ENCODE measurements around the gene CARD10.
"Not testable (repeated sequence)": the region's sequence is repeated elsewhere in the genome, so short reads cannot be mapped to it uniquely, and the experiment has no call there.

The CARD10 gene

DNA sequence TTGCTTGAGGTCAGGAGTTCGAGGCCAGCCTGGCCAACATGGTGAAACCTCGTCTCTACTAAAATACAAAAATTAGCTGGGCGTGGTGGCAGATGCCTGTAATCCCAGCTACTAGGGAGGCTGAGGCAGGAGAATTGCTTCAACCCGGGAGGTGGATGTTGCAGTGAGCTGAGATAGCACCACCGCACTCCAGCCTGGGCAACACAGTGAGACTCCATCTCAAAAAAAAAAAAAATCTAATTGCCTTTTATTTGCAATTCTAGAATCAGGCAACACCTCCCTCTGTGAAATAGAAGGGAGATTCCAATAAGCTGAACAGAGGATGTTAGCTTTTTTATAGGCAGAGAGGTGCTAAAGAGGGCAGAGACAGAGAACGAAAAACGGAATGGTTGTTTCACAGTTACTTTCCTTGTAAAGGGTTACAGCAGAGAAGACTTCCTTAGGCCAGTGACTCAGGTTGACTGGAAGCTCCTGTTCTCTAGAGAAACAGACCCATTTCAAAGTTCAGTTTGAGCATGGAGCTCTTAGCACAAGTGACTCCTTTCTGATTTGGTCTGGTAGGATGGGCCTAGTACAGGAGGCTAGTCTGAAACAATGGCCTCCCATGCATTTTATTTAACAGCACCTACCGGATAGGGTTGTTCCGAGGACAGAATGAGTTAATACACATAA lies 8.0 kb upstream of the CARD10 start:
- DNase-seq (ENCODE audit: low read depth) = not testable (repeated sequence)

GRCh38 chr22:37526376-37526775 lies 7.2 kb upstream of the CARD10 start:
- no peak for DNase-seq (ENCODE audit: low read depth)

DNA sequence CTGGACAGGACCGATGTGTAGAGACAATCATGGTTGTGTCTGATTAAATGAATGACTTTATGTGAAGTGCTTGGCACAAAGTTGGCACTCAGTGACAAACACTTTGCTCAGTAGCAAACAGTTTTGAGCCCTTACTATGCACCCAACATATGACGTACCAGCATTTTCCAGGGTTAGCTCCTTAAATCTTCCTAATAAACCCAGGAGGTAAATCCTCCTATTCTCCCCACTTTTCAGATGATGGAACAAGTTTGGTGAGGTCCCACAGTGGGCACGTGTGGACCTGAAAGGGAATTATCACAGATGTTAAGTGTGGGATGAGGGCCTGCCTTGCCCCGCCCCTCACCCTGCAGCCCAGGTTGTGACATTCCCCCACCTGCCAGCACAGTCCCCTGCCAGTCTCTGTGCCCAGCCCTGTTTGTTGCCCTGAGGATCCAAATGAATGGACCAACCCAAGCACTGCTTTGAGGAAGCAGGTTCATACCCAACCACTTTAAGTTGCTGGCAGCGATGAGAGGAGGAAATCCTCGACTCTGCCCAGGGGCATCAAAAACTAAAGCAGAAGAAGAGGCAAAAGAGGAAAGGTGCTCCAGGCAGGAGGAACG lies 6.6 kb upstream of the CARD10 start:
- no peak for DNase-seq (ENCODE audit: low read depth)

- DNase-seq (ENCODE audit: low read depth) = no peak
These were observed 6.0 kb upstream of the CARD10 start for GRCh38 chr22:37525073-37525745.

DNA sequence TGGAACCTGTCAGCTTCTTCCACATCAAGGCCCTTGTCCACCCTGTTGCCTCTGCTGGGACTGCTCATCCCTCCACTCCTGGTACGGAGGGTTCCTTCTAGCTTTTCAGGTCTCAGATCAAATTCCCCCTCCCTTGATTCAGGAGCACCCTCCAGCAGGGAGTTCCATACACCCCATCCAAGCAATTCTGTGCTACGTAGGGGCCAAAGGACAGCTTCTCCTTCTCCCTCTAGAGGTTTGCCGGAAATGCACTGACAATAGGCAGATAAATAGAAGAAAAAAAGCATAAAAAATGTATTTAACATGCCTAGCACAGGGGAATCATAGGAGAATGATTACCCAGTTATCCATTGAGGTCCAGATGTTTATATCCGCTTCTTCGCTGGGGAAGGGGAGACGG lies 3.3 kb upstream of the CARD10 start:
- DNase-seq (ENCODE audit: low read depth) = no peak

- no peak for DNase-seq (ENCODE audit: low read depth)
These were observed 2.1 kb upstream of the CARD10 start for GRCh38 chr22:37521236-37521739.

- no peak for DNase-seq (ENCODE audit: low read depth)
These were observed 1.6 kb upstream of the CARD10 start for GRCh38 chr22:37520776-37521191.

DNA sequence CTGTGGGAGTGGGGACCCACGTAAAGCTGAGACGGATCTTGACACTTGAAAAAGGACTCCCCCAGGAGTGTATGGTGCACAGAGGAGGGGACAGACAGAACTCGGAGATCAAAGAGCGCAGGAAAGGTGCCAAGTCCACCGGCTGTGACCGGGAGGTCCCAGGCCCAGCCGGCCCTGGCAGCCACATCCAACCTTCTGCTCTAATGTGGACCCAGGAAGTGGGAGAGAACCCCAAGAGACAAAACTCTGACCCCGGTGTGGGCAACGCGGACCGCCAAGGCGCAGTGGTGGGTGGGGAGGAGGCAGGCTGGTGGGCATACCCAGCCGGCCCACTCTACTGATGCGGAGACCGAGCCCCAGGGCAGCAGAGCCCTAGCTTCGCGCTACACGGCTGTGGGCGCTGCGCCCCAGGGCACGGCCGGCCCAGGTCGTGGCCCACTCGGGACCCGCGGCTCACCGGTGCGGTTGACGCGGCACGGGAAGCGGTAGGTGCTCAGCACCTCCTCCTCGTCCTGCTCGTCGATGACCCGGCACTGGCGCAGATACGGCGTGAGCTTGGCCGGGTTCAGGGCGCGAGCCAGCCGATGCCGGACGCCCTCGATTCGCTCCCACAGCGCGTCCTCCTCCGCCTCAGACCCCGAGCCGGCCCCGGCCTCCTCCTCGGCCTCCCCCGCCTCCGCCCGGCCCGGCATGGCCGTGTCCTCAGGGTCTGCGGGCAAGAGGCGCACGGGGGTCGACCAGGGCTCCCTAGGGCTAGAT lies 527 bp downstream of the CARD10 start:
- no peak for DNase-seq (ENCODE audit: low read depth)

GRCh38 chr22:37517826-37518450 lies 1.3 kb downstream of the CARD10 start:
- DNase-seq (ENCODE audit: low read depth) = no peak

GRCh38 chr22:37516456-37516855 lies 2.8 kb downstream of the CARD10 start:
- no peak for DNase-seq (ENCODE audit: low read depth)

GRCh38 chr22:37515901-37516300 lies 3.3 kb downstream of the CARD10 start:
- no peak for DNase-seq (ENCODE audit: low read depth)

DNA sequence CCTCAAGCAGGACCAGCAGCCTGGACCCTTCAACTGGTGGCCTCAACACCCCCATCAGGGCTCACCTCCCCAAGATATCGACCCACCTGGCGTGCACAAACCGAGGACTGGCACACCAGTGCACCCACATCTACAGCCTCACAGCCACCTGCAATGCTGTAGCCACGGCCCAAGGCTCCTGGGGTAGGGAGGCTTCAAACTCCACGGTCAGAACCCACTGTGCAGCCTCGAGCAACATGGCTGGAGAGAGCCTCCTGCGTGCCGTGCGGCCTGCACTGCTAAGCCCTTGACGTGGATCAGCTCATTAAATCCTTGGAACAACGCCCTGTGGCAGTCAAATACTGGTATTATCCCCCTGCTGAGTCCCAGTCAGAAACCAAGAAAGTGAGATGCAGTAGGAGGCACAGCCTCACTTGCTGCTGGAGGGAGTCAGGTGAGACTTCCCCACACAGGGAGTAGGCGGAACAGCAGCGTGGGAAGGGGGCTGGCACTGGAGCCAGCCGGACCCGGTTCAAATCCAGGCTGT lies 4.6 kb downstream of the CARD10 start:
- no peak for DNase-seq (ENCODE audit: low read depth)

GRCh38 chr22:37511395-37512104 lies 7.7 kb downstream of the CARD10 start:
- DNase-seq (ENCODE audit: low read depth) = no peak

DNA sequence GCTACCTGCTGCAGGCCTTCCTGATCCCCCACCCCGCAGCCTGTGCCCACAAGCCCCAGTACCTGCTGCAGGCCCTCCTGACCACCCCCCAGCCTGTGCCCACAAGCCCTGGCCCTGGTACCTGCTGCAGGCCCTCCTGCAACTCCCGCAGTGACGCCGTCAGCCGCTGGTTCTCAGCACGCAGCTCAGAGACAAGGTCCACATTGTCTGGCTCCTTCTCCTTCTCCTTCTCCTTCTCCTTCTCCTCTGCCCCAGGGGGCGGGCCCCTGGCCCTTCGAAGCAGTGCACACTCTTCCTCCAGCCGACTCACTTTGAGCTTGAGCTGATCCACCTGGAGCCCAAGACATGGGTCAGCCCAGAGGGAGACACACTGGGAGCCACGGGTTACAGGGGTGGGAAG lies 9.1 kb downstream of the CARD10 start:
- no peak for DNase-seq (ENCODE audit: low read depth)

DNA sequence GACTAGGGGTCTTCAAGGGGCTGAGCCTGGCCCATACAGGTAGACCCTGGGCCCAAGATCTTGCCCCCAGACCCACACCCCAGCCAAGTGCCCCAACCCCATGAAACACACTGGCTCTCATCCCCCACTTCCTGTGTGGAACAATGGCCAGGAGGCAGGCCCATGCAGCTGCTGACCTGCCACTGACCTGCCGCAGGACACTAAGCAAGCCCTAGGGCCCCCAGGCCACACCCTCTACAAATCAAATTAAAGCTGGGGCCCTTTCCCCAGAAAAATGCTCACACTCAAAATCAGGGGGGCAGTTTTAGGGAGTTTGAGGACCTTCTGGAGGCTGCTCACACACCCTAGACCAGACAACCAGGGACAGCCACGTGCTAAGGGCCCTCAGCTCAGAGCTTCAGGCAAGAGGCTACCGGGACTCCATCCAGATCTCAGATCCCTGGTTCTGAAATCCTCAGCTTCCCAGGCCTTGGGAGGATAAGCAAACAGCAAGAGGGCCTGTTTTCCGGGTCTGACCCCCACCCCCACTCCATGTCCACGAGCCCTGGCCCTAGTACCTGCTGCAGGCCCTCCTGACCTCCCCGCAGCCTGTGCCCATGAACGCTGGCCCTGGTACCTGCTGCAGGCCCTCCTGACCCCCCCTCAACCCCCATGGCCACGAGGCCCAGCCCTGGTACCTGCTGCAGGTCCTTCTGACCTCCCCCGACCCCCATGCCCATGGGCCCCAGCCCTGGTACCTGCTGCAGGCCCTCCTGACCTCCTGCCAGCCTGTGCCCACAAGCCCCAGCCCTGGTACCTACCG lies 10.0 kb downstream of the CARD10 start:
- DNase-seq (ENCODE audit: low read depth) = no peak

DNA sequence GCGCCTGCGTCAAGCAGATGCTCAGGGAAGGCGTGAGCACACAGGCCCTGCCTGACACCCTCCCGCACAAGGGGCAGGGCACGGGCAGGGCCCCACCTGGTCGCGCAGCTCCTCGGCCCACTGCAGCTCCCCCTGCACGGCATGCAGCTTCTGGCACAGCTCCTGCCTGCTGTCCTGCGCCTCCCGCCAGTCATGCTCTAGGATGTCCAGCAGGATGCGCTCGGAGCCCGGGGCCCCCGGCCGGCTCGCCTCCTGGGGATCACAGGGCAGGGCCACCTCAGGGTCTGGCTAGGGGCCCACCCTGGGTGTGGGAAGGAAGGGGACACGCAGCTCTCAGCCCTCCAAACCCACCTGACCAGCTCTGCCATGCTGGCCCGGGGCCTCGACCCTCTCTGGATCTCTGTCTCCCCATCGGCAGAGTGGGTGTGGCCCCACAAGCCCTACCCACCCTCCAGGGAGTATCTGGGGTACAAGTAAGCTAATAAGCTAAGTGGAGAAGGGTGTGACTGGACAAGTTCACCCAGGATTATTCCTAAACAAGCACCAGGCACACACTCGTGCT lies 10.7 kb downstream of the CARD10 start:
- no peak for DNase-seq (ENCODE audit: low read depth)

- no peak for DNase-seq (ENCODE audit: low read depth)
These were observed 11.5 kb downstream of the CARD10 start for GRCh38 chr22:37507731-37508130.

- DNase-seq (ENCODE audit: low read depth) = no peak
These were observed 13.2 kb downstream of the CARD10 start for GRCh38 chr22:37505989-37506388.

DNA sequence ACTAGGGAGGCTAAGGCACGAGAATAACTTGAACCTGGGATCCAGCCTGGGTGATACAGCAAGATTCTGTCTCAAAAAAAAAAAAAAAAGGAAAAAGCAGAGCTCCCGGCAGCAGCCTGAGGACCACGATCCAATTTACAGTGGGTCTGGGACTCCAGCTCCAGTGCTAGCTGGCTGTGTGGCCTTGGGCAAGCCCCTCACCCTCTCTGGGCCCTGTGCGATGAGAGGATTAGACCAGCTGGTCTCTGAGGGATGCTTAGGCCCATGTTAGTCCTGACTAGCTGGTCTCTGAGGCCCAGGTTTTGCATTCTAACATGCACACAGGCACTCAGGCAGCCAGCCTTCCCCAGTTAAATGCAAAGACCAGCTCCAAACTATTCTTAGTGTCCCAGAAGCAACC lies 13.7 kb downstream of the CARD10 start:
- DNase-seq (ENCODE audit: low read depth) = no peak

DNA sequence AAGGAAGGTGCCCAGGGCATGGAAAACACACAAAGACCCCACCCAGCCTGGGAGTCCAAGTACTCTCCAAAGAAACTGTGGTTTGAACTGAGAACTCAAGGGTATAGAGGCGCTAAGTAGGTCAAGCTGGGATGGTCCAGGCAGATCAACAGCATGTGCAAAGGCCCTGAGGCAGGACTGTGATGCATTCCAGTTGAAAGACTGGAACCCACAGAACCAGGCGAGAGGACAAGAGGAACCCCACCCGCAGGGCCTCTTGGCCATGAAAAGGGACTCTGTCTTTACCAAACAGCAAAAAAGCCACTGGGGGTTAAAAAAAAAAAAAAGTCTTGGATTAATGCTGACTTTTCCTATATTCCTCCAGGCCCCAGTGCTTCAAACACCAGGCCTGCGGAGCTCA lies 14.3 kb downstream of the CARD10 start:
- DNase-seq (ENCODE audit: low read depth) = no peak
